NCI-H2029 treated with DMSO at 0.1 percent for 48 hours (cell line): ENCODE results near the gene KRT79.

Source experiments
- DNase-seq: peaks from one replicate; lab custom pipeline; 2025; lab: John Stamatoyannopoulos, UW

The KRT79 gene

GRCh38 chr12:52789637-52790426 lies 44.3 kb downstream of the KRT79 start:
- DNase-seq = no peak

- no peak for DNase-seq
Measured at GRCh38 chr12:52788876-52789636, 45.1 kb downstream of the KRT79 start.

GRCh38 chr12:52788192-52788875 lies 45.8 kb downstream of the KRT79 start:
- DNase-seq = no peak

- no peak for DNase-seq
Measured at GRCh38 chr12:52787324-52788191, 46.6 kb downstream of the KRT79 start.

- DNase-seq = no peak
Measured at GRCh38 chr12:52784909-52785308, 49.2 kb downstream of the KRT79 start.

- no peak for DNase-seq
Measured at GRCh38 chr12:52783563-52784316, 50.4 kb downstream of the KRT79 start.

- no peak for DNase-seq
Measured at GRCh38 chr12:52782502-52782901, 51.6 kb downstream of the KRT79 start.

- no peak for DNase-seq
Measured at GRCh38 chr12:52781399-52782082, 52.6 kb downstream of the KRT79 start.

GRCh38 chr12:52779914-52780313 lies 54.2 kb downstream of the KRT79 start:
- DNase-seq = no peak

GRCh38 chr12:52778833-52779232 lies 55.3 kb downstream of the KRT79 start:
- no peak for DNase-seq

- no peak for DNase-seq
Measured at GRCh38 chr12:52777566-52777965, 56.5 kb downstream of the KRT79 start.

GRCh38 chr12:52776913-52777395 lies 57.2 kb downstream of the KRT79 start, which contains the start of gene KRT76:
Gene KRT76, minus strand, starts transcription at chr12:52777345. Its CDS starts 54 bp downstream, at chr12:52777291.
- DNase-seq = no peak

GRCh38 chr12:52776435-52776834 lies 57.7 kb downstream of the KRT79 start:
- no peak for DNase-seq

GRCh38 chr12:52774629-52775250 lies 59.4 kb downstream of the KRT79 start:
- DNase-seq = no peak

GRCh38 chr12:52772772-52773171 lies 61.3 kb downstream of the KRT79 start:
- DNase-seq = no peak

GRCh38 chr12:52772188-52772587 lies 61.9 kb downstream of the KRT79 start:
- no peak for DNase-seq

- no peak for DNase-seq
Measured at GRCh38 chr12:52771505-52771904, 62.6 kb downstream of the KRT79 start.
